ENCODE measurements around the gene COL20A1. TPM values are rescaled to one million over a fixed set of nuclear protein-coding genes. Genes with fewer than 3 reads are reported as not detected.

The COL20A1 gene
- total and polyA plus RNA-seq, 2 of the 13 experiments (the other 11 are each of a cell fraction or from before 2014, with no cell fraction given), result not detected

DNA sequence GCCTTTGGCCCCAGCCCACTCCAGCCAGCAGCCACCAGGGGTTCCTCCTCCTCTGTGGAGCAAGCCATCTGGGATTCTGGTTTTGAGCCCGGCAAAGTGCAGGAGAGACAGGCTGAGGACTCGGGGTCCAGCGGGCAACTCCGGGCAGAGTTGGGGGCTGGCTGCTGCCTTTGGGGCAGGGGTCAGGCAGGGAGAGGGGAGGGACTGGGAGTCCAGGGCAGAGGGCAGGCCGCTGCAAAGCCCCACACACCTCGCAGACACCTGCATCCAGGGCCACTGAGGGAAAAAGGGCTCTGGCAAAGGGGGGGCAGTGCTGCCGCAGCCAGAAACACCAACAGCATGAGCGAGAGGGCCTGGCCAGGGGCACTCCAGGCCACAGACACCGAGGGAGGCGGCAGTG, 48.5 kb upstream of the COL20A1 start (continued):
- TF ChIP-seq, protein P1, sequence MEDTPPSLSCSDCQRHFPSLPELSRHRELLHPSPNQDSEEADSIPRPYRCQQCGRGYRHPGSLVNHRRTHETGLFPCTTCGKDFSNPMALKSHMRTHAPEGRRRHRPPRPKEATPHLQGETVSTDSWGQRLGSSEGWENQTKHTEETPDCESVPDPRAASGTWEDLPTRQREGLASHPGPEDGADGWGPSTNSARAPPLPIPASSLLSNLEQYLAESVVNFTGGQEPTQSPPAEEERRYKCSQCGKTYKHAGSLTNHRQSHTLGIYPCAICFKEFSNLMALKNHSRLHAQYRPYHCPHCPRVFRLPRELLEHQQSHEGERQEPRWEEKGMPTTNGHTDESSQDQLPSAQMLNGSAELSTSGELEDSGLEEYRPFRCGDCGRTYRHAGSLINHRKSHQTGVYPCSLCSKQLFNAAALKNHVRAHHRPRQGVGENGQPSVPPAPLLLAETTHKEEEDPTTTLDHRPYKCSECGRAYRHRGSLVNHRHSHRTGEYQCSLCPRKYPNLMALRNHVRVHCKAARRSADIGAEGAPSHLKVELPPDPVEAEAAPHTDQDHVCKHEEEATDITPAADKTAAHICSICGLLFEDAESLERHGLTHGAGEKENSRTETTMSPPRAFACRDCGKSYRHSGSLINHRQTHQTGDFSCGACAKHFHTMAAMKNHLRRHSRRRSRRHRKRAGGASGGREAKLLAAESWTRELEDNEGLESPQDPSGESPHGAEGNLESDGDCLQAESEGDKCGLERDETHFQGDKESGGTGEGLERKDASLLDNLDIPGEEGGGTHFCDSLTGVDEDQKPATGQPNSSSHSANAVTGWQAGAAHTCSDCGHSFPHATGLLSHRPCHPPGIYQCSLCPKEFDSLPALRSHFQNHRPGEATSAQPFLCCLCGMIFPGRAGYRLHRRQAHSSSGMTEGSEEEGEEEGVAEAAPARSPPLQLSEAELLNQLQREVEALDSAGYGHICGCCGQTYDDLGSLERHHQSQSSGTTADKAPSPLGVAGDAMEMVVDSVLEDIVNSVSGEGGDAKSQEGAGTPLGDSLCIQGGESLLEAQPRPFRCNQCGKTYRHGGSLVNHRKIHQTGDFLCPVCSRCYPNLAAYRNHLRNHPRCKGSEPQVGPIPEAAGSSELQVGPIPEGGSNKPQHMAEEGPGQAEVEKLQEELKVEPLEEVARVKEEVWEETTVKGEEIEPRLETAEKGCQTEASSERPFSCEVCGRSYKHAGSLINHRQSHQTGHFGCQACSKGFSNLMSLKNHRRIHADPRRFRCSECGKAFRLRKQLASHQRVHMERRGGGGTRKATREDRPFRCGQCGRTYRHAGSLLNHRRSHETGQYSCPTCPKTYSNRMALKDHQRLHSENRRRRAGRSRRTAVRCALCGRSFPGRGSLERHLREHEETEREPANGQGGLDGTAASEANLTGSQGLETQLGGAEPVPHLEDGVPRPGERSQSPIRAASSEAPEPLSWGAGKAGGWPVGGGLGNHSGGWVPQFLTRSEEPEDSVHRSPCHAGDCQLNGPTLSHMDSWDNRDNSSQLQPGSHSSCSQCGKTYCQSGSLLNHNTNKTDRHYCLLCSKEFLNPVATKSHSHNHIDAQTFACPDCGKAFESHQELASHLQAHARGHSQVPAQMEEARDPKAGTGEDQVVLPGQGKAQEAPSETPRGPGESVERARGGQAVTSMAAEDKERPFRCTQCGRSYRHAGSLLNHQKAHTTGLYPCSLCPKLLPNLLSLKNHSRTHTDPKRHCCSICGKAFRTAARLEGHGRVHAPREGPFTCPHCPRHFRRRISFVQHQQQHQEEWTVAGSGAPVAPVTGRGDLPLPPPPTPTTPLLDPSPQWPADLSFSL (CRISPR knock-in tag; IDR thresholded peaks at IDR 0.05), result no peak
- TF ChIP-seq REPIN1 (CRISPR knock-in tag; IDR thresholded peaks at IDR 0.05; ENCODE audit: borderline replicate concordance, low read depth) (no peak), SALL1 (CRISPR knock-in tag; IDR thresholded peaks at IDR 0.05) (0 out of 2 replicates have a peak, but pooled peaks have one; percentile 10), GABPB1 (CRISPR knock-in tag; IDR thresholded peaks at IDR 0.05) (no peak)
- TF ChIP-seq, protein P2, sequence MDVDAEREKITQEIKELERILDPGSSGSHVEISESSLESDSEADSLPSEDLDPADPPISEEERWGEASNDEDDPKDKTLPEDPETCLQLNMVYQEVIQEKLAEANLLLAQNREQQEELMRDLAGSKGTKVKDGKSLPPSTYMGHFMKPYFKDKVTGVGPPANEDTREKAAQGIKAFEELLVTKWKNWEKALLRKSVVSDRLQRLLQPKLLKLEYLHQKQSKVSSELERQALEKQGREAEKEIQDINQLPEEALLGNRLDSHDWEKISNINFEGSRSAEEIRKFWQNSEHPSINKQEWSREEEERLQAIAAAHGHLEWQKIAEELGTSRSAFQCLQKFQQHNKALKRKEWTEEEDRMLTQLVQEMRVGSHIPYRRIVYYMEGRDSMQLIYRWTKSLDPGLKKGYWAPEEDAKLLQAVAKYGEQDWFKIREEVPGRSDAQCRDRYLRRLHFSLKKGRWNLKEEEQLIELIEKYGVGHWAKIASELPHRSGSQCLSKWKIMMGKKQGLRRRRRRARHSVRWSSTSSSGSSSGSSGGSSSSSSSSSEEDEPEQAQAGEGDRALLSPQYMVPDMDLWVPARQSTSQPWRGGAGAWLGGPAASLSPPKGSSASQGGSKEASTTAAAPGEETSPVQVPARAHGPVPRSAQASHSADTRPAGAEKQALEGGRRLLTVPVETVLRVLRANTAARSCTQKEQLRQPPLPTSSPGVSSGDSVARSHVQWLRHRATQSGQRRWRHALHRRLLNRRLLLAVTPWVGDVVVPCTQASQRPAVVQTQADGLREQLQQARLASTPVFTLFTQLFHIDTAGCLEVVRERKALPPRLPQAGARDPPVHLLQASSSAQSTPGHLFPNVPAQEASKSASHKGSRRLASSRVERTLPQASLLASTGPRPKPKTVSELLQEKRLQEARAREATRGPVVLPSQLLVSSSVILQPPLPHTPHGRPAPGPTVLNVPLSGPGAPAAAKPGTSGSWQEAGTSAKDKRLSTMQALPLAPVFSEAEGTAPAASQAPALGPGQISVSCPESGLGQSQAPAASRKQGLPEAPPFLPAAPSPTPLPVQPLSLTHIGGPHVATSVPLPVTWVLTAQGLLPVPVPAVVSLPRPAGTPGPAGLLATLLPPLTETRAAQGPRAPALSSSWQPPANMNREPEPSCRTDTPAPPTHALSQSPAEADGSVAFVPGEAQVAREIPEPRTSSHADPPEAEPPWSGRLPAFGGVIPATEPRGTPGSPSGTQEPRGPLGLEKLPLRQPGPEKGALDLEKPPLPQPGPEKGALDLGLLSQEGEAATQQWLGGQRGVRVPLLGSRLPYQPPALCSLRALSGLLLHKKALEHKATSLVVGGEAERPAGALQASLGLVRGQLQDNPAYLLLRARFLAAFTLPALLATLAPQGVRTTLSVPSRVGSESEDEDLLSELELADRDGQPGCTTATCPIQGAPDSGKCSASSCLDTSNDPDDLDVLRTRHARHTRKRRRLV (CRISPR knock-in tag; IDR thresholded peaks at IDR 0.05), result no peak
- TF ChIP-seq, protein P3, sequence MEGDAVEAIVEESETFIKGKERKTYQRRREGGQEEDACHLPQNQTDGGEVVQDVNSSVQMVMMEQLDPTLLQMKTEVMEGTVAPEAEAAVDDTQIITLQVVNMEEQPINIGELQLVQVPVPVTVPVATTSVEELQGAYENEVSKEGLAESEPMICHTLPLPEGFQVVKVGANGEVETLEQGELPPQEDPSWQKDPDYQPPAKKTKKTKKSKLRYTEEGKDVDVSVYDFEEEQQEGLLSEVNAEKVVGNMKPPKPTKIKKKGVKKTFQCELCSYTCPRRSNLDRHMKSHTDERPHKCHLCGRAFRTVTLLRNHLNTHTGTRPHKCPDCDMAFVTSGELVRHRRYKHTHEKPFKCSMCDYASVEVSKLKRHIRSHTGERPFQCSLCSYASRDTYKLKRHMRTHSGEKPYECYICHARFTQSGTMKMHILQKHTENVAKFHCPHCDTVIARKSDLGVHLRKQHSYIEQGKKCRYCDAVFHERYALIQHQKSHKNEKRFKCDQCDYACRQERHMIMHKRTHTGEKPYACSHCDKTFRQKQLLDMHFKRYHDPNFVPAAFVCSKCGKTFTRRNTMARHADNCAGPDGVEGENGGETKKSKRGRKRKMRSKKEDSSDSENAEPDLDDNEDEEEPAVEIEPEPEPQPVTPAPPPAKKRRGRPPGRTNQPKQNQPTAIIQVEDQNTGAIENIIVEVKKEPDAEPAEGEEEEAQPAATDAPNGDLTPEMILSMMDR (CRISPR knock-in tag; IDR thresholded peaks at IDR 0.05), result 0 out of 2 replicates have a peak, but pooled peaks have one; percentile 23
